HTR-8/SVneo (cell line): Measurements from ENCODE around the gene CT45A3.
"Not testable (repeated sequence)": the region's sequence is repeated elsewhere in the genome, so short reads cannot be mapped to it uniquely, and the experiment has no call there.

Experiments
- DNase-seq: peaks from one replicate; pipeline ENCODE4 v3.0.0; 2011; ENCODE audit warnings: low spot score, mixed read lengths; ENCODE audit not compliant: insufficient read length
- FAIRE-seq: peaks from 2 replicates; lab custom pipeline; 2011; peaks lifted over from hg19 to GRCh38; lab: Jason Lieb, UNC

CT45A3 gene

DNA sequence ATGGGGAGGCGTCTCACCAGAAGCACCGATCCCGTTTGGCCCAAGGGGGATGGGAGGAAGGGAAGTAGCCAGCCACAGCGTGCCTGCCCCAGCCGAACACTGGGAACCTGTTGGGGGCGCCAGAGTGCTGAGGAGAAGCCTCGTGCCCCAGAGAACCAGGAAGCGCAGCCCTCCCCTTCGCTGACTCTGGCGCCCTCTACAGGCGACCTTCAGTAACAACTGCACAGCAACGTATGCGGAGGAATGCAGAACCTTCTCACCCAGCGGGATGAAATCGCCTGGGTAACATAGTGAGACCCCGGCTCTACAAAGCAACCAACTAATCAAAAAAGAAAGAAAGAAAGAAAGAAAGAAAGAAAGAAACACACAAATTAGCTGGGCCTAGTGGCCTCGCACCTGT lies at the start of gene CT45A3:
TSS of gene CT45A3 (minus strand) at position 101 of the 400 bp plus-strand sequence. CDS start 3,747 bp downstream, outside the sequence.
- FAIRE-seq, DNase-seq: not testable (repeated sequence)

- not testable (repeated sequence) for DNase-seq, FAIRE-seq
These were observed 34.7 kb upstream of the CT45A3 start, which contains the start of gene CT45A6 for GRCh38 chrX:135802687-135803086. Gene CT45A6, minus strand, starts transcription at chrX:135802787. Its CDS starts 3,794 bp downstream, at chrX:135798993.

DNA sequence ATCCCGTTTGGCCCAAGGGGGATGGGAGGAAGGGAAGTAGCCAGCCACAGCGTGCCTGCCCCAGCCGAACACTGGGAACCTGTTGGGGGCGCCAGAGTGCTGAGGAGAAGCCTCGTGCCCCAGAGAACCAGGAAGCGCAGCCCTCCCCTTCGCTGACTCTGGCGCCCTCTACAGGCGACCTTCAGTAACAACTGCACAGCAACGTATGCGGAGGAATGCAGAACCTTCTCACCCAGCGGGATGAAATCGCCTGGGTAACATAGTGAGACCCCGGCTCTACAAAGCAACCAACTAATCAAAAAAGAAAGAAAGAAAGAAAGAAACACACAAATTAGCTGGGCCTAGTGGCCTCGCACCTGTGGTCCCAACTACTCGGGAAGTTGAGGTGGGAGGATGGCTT lies 17.4 kb upstream of the CT45A3 start, which contains the start of gene CT45A5:
TSS of gene CT45A5 (minus strand) at position 101 of the 400 bp plus-strand sequence. CDS start 3,774 bp downstream, outside the sequence.
- FAIRE-seq, DNase-seq: not testable (repeated sequence)

DNA sequence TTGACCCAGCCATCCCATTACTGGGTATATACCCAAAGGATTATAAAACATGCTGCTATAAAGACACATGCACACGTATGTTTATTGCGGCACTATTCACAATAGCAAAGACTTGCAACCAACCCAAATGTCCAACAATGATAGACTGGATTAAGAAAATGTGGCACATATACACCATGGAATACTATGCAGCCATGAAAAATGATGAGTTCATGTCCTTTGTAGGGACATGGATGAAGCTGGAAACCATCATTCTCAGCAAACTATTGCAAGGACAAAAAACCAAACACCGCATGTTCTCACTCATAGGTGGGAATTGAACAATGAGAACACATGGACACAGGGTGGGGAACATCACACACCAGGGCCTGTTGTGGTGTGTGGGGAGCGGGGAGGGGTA lies 23.3 kb downstream of the CT45A3 start:
- FAIRE-seq, DNase-seq: not testable (repeated sequence)

DNA sequence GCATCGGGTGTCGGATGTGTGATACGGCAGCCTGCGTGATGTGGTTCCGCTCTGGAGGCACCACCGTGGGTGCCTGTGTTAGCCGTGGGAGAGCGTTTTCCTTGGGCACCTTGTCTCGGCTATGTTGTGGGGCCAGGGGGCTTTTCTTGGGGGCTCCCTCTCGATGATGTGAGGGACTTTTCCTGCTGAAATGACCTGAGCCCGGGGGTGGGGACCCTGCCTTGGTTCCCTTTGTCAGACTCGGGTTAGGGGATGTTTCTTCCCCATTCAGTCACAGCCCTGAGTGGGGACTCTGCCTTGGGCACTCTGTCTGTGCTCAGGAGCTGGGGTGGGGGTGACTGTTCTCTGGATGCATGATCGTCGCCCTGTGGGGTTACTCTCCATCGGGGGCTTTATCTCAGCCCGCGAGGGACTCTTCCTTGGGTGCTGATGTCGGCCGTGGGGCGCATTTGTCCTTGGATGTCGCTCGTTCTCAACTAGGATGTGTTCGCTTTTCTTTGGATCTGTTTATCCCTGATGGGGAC lies 26.7 kb downstream of the CT45A3 start:
- no peak for FAIRE-seq

GRCh38 chrX:135740681-135741149 lies 27.3 kb downstream of the CT45A3 start:
- DNase-seq: no peak
- FAIRE-seq: no peak

More for the DNA sequence above, 26.7 kb downstream of the CT45A3 start:
- DNase-seq: no peak

- DNase-seq (no peak), FAIRE-seq (no peak)
These were observed 30.5 kb downstream of the CT45A3 start for GRCh38 chrX:135737366-135738071.

- FAIRE-seq: not testable (repeated sequence)
These were observed 33.3 kb downstream of the CT45A3 start for GRCh38 chrX:135734666-135735065.

DNA sequence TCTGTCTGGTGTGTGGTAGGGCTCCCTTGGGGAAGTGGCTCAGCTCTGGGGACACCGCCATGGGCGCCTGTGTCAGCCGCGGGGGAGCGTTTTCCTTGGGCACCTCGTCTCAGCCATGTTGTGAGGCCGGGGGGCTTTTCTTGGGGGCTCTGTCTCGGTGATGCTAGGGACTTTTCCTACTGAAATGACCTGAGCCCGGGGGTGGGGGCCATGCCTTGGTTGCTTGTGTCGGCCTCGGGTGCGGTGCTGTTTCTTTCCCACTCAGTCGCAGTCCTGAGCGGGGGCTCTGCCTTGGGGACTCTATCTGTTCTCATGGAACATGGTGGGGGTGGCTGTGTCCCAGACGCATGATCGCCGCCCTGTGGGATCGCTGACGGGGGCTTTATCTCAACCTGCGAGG lies 54.2 kb downstream of the CT45A3 start:
- FAIRE-seq (no peak), DNase-seq (no peak)

More at GRCh38 chrX:135734666-135735065, 33.3 kb downstream of the CT45A3 start:
- not testable (repeated sequence) for DNase-seq

GRCh38 chrX:135713183-135713689 lies 54.8 kb downstream of the CT45A3 start, which contains the start of gene CT45A1:
Gene CT45A1, plus strand, starts transcription at chrX:135713639. Its CDS starts 5,302 bp downstream, at chrX:135718941.
- FAIRE-seq, DNase-seq: not testable (repeated sequence)
